ENCODE measurements around the gene CPNE9. TPM values are rescaled to one million over a fixed set of nuclear protein-coding genes. Genes with fewer than 3 reads are reported as not detected.

CPNE9 gene
- total RNA-seq, 1 experiment from 2014 or later: not detected

DNA sequence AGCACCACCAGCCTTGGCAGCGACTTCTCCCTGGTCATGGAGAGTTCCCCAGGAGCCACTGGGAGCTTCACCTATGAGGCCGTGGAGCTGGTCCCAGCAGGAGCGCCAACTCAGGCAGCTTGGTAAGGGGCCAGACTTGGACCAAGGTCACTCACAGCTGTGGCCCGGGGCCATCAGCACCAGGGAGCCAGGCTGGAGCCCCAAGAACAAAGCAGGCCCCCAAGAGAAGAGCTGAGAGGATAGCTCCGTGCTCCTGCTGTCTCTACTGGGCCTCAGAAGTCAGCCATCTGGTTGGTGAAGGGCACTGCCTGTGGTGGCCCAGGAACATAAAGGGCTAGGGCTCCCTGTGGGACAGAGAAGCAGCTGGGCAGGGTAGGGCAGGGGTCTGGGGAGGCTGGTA lies 14.7 kb upstream of the CPNE9 start:
- no peak overlapping the region for H3K4me3 ChIP-seq (ENCODE audit: low read depth, low read length)
- H3K36me3 ChIP-seq (ENCODE audit: control insufficient read depth, insufficient read depth, low read length): 0 out of 2 replicates have a peak, but pooled peaks cover 1% of the 10 kb centered on the region
- Mint-ChIP-seq H3K27me3 (ENCODE audit: insufficient read depth, unreplicated experiment) (no peaks in the 10 kb centered on the region), H3K9me3 (ENCODE audit: unreplicated experiment) (no peaks in the 10 kb centered on the region), H3K36me3 (ENCODE audit: insufficient read depth, unreplicated experiment) (peaks cover 17% of the 10 kb centered on the region), H3K4me1 (ENCODE audit: low read depth, unreplicated experiment) (no peaks in the 10 kb centered on the region), H3K4me3 (ENCODE audit: unreplicated experiment) (no peak overlapping the region), H3K27ac (ENCODE audit: unreplicated experiment) (no peak overlapping the region)
- H3K9me3 ChIP-seq: no peaks in the 10 kb centered on the region
- H3K4me1 ChIP-seq: no peaks in the 10 kb centered on the region
- TF ChIP-seq, protein P1, sequence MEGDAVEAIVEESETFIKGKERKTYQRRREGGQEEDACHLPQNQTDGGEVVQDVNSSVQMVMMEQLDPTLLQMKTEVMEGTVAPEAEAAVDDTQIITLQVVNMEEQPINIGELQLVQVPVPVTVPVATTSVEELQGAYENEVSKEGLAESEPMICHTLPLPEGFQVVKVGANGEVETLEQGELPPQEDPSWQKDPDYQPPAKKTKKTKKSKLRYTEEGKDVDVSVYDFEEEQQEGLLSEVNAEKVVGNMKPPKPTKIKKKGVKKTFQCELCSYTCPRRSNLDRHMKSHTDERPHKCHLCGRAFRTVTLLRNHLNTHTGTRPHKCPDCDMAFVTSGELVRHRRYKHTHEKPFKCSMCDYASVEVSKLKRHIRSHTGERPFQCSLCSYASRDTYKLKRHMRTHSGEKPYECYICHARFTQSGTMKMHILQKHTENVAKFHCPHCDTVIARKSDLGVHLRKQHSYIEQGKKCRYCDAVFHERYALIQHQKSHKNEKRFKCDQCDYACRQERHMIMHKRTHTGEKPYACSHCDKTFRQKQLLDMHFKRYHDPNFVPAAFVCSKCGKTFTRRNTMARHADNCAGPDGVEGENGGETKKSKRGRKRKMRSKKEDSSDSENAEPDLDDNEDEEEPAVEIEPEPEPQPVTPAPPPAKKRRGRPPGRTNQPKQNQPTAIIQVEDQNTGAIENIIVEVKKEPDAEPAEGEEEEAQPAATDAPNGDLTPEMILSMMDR (IDR thresholded peaks at IDR 0.05; ENCODE audit: insufficient read depth in 1 of 2, low read depth in 1 of 2, low read length in 1 of 2, severe bottlenecking in 1 of 2, unreplicated experiment in 1 of 2): no peak
- intact Hi-C loops (cut with micrococcal nuclease; ENCODE audit: unreplicated experiment): no loop called here
- no TSS peak for BruUV-seq (replicated peaks)
- POLR2A ChIA-PET: no interaction called here
- CTCF ChIA-PET: no interaction called here
- no peaks in the 10 kb centered on the region for H3K27me3 ChIP-seq (replicated peaks; ENCODE audit: control insufficient read depth, insufficient read depth, low read length)
- no peak for DNase-seq

DNA sequence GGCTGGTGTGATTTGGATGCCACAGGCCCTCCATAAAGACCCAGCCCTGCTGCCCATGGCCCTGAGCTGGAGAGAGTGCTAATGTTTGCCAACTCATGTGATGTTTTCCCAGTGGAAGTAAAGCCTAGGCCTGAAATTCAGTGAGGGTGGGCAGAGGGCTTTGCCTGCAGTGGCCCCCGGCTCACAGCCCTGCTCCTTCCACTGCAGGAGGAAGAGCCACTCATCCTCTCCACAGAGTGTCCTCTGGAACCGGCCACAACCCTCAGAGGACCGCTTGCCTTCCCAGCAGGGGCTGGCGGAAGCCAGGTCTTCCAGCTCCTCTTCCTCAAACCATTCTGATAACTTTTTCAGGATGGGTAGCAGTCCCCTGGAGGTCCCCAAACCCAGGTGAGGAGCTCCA lies 13.9 kb upstream of the CPNE9 start:
- Mint-ChIP-seq H3K4me3 (ENCODE audit: unreplicated experiment) (no peak overlapping the region), H3K4me1 (ENCODE audit: low read depth, unreplicated experiment) (no peaks in the 10 kb centered on the region), H3K27me3 (ENCODE audit: insufficient read depth, unreplicated experiment) (no peaks in the 10 kb centered on the region), H3K9me3 (ENCODE audit: unreplicated experiment) (no peaks in the 10 kb centered on the region), H3K36me3 (ENCODE audit: insufficient read depth, unreplicated experiment) (peaks cover 17% of the 10 kb centered on the region), H3K27ac (ENCODE audit: unreplicated experiment) (no peak overlapping the region)
- H3K4me1 ChIP-seq: no peaks in the 10 kb centered on the region
- CTCF ChIA-PET: no interaction called here
- POLR2A ChIA-PET: no interaction called here
- BruUV-seq (replicated peaks): no TSS peak
- no peaks in the 10 kb centered on the region for H3K36me3 ChIP-seq (ENCODE audit: control insufficient read depth, insufficient read depth, low read length)
- no peaks in the 10 kb centered on the region for H3K9me3 ChIP-seq
- intact Hi-C loops (cut with micrococcal nuclease; ENCODE audit: unreplicated experiment): no loop called here
- DNase-seq: no peak
- TF ChIP-seq, protein P1 (IDR thresholded peaks at IDR 0.05; ENCODE audit: insufficient read depth in 1 of 2, low read depth in 1 of 2, low read length in 1 of 2, severe bottlenecking in 1 of 2, unreplicated experiment in 1 of 2): no peak
- H3K4me3 ChIP-seq (ENCODE audit: low read depth, low read length): no peak overlapping the region
- H3K27me3 ChIP-seq (replicated peaks; ENCODE audit: control insufficient read depth, insufficient read depth, low read length): no peaks in the 10 kb centered on the region

DNA sequence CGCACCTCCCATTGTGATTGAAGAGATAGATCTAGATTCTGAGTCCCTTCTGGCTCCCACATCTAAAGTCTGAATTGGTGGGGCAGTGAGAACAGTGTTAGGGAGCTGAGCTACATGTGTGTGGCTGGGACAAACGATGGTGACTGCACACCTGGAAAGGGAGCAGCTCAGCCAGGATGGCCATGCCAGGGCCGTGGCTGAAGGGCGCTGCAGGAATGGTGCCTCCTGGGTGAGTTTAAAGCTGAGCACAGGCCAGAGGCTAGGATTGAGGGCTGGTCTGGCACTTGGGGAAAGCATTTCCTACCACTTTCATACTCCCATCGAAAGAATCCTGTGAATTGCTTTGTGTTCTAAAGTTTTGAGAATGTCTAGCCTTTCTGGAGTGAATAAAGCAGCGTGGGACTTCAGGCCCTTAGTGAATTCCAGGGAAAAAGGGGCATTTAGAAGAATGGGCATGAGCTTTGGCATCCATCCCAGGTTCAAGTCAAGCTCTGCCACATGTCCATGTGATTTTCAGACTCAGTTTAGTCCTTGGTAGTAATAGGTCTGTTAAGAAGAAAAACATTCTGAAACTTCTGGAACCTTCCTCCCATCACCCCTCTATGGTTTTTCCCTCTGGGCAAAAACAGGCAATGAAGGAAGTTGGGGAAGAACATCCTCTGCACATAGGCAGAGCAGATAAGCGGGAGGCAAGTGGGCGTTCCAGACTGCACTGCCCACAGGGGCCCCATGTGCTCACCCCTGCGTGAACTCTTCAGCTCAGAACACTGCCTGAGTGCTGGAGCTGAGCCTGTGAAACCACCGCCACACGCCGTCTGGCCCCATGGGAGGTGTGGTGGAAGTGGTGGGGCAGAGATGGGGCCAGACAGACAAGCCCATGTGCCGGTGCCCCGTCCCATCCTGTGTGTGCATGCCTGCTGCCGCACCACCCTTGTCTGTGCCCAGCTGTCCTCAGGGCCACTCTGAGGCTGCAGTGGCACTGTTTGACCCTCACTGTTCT lies 12.9 kb upstream of the CPNE9 start:
- Mint-ChIP-seq H3K27ac (ENCODE audit: unreplicated experiment) (no peak overlapping the region), H3K9me3 (ENCODE audit: unreplicated experiment) (no peaks in the 10 kb centered on the region), H3K4me1 (ENCODE audit: low read depth, unreplicated experiment) (no peaks in the 10 kb centered on the region), H3K27me3 (ENCODE audit: insufficient read depth, unreplicated experiment) (no peaks in the 10 kb centered on the region), H3K36me3 (ENCODE audit: insufficient read depth, unreplicated experiment) (peaks cover 17% of the 10 kb centered on the region), H3K4me3 (ENCODE audit: unreplicated experiment) (no peak overlapping the region)
- CTCF ChIA-PET: no interaction called here
- intact Hi-C loops (cut with micrococcal nuclease; ENCODE audit: unreplicated experiment): no loop called here
- TF ChIP-seq, protein P1 (IDR thresholded peaks at IDR 0.05; ENCODE audit: insufficient read depth in 1 of 2, low read depth in 1 of 2, low read length in 1 of 2, severe bottlenecking in 1 of 2, unreplicated experiment in 1 of 2): no peak
- Histone ChIP-seq H3K4me3 (ENCODE audit: low read depth, low read length) (no peak overlapping the region), H3K36me3 (ENCODE audit: control insufficient read depth, insufficient read depth, low read length) (no peaks in the 10 kb centered on the region; the same call in none of the 2 replicates), H3K4me1 (no peaks in the 10 kb centered on the region), H3K27me3 (replicated peaks; ENCODE audit: control insufficient read depth, insufficient read depth, low read length) (no peaks in the 10 kb centered on the region), H3K9me3 (no peaks in the 10 kb centered on the region)
- DNase-seq: no peak
- POLR2A ChIA-PET: no interaction called here
- BruUV-seq (replicated peaks): no TSS peak
